Heart left ventricle (tissue), 16 donors: ENCODE data around the gene CCR2. TPM values are rescaled to one million over a fixed set of nuclear protein-coding genes. Genes with fewer than 3 reads are reported as not detected.
A peak's percentile ranks its signal among the peaks of the same experiment; 100 is the strongest.

ENCODE experiments used
- ATAC-seq, 4 donors: fragments of 200-7000 bp; cut with Tn5 transposase; one replicate each; pipeline ENCODE4 v1.9.1; 2020 to 2022; ENCODE audit warnings: moderate library complexity in 4 of 4, mild to moderate bottlenecking in 3 of 4, moderate number of reproducible peaks in 1 of 4
- DNase-seq, 5 donors: peaks; one replicate each; pipeline ENCODE4 v3.0.0-alpha.2; 2020
- H3K27ac ChIP-seq, 12 donors: fragments of 200-600 bp; sonication (generic) in 4 of 12; one replicate each; pipeline versions ENCODE4 v1.5.0 to v1.8.0; 2016 to 2022; ENCODE audit warnings: mild to moderate bottlenecking in 2 of 12
- H3K27me3 ChIP-seq, 9 donors: fragments of 200-600 bp; sonication (generic) in 2 of 9; one replicate each; pipeline versions ENCODE4 v1.5.1 to v1.8.0; 2016 to 2022; ENCODE audit warnings: mild to moderate bottlenecking in 3 of 9
- H3K36me3 ChIP-seq, 9 donors: fragments of 200-600 bp; sonication (generic) in 2 of 9; one replicate each; pipeline versions ENCODE4 v1.5.0 to v1.8.0; 2018 to 2022; ENCODE audit warnings: mild to moderate bottlenecking in 2 of 9
- H3K4me1 ChIP-seq, 12 donors: fragments of 200-600 bp; sonication (generic) in 4 of 12; one replicate each; pipeline versions ENCODE4 v1.5.0 to v1.8.0; 2016 to 2022; ENCODE audit warnings: mild to moderate bottlenecking in 3 of 12
- H3K4me3 ChIP-seq, 12 donors: fragments of 200-600 bp; sonication (generic) in 4 of 12; one replicate each; pipeline versions ENCODE4 v1.5.0 to v1.8.0; 2017 to 2022; ENCODE audit warnings: mild to moderate bottlenecking in 9 of 12, moderate library complexity in 4 of 12
- H3K9me3 ChIP-seq, 12 donors: fragments of 200-600 bp; sonication (generic) in 4 of 12; one replicate each; pipeline versions ENCODE4 v1.5.0 to v1.8.0; 2016 to 2022; ENCODE audit warnings: mild to moderate bottlenecking in 1 of 12
- CTCF ChIP-seq, 12 donors: fragments of 200-600 bp; sonication (generic) in 4 of 12; IDR thresholded peaks; one replicate each; pipeline versions ENCODE4 v1.5.0 to v1.8.0; 2018 to 2022; ENCODE audit warnings: antibody characterized with exemption in 12 of 12, mild to moderate bottlenecking in 5 of 12
- POLR2A ChIP-seq, 2 donors: fragments of 450-650 bp; IDR thresholded peaks; one replicate each; pipeline ENCODE4 v1.6.1; 2017; ENCODE audit warnings: antibody characterized with exemption in 2 of 2, mild to moderate bottlenecking in 2 of 2, moderate library complexity in 2 of 2
- WGBS, 4 donors: extraction: QIAGEN DNeasy Blood & Tissue Kit in 2 of 4; methylation state at CpG; one replicate each; pipeline versions ENCODE4 v1.1.5 to v1.1.7; 2013 to 2018; 5-methylcytosine and 5-hydroxymethylcytosine counted together
- intact Hi-C, 10 donors: fragments of 100-400 bp; cut with DNase I; formaldehyde crosslinking; loops; one replicate each; pipeline versions ENCODE4 v1.11.1 to v1.14.2; 2022
- polyA plus RNA-seq, 2 donors: library from polyadenylated mRNA; stranded (reverse); fragments of 200-250 nt; gene quantifications; one replicate each; pipeline ENCODE4 v1.2.3, GENCODE V29; 2013
- total RNA-seq, 9 donors: library from RNA; depleted of rRNA in 2 of 9; stranded (reverse); fragments of >200 nt in 2 of 9; fragmentation: NEBNext Ultra II Directional in 3 of 9; extraction: Animal tissue kit (Norgen Biotek cat#: 25700) in 3 of 9; gene quantifications; one replicate each; pipeline versions ENCODE4 v1.1.0 to v1.2.4, GENCODE V29; 2016 to 2023
- donor health status: ischemic (EF 13 %, LVEDD 7.1; RV severe dilation, severe dysfunction).
- donor health status: healthy with polysubstance abuse.
- donor health status: DM: no; HTN: yes; CAD: no.
- donor health status: DM: no; HTN: no; CAD: no.
- donor health status: ischemic (EF 25% LVEDD 6.9; RV normal size, moderate dysfunction).
- donor health status: ischemic (EF 25% LVEDD 5.7; RV mildly dilated, moderate dysfunction).
- donor health status: healthy.
- donor health status: DM: yes; HTN: yes; CAD: no.
- donor health status: ischemic (EF 35%, LVEDD 5.7; RV mildly dilated, moderate dysfunction).
- donor health status: nonischemic (EF 11% LVEDD 7.7; RV severe dilation, severe dysfunction).
- donor health status: DM: yes; HTN: yes; CAD: no.
- donor health status: PGD.
- donor health status: ischemic (EF 29% LVEDD 5.4; RV normal size, mild dysfunction).
- donor health status: nonischemic (EF 23%, LVEDD 6.1; RV moderate dilation, normal function).

Gene CCR2
- total and polyA plus RNA-seq, 11 donors = 0.23 to 10.5 (median 0.93) TPM

DNA sequence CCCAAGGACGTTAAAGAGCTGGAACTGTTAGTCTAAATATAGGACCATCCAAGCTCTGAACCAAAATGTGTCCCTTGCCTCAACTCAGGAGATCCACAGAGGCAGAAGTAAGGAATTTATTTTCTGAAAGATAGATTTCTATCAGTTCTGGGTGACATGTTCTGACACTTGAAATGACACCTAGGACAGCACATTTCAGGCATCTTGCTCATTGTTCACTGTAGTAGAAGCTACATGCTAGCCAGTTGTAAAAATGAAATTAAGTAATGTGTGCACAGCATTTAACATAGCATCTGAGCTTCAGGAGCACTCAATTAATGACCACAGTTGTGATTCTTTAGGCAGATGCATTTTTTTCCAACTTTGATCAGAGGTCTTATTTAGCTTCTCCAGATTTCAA lies 567 bp downstream of the CCR2 start:
- DNase-seq (no peak), ATAC-seq (no peak)
- Histone ChIP-seq H3K27me3 (peaks cover 0 to 36% (median 0%) of the 10 kb centered on the region in 9 donors), H3K4me3 (peak overlapping the region in 4 of 12 donors; percentile 4 to 49 (median 16)), H3K36me3 (no peaks in the 10 kb centered on the region), H3K4me1 (peaks cover 0 to 68% (median 0%) of the 10 kb centered on the region in 12 donors), H3K9me3 (no peaks in the 10 kb centered on the region), H3K27ac (peak overlapping the region in 1 of 12 donors; percentile 73)
- 8 to 18% (median 14%) methylated on average over 1 of the region's 1 CpG for WGBS, 4 donors
- intact Hi-C loops = no loop called here
- TF ChIP-seq CTCF (IDR thresholded peaks at IDR 0.05) (no peak), POLR2A (IDR thresholded peaks at IDR 0.05) (no peak)

DNA sequence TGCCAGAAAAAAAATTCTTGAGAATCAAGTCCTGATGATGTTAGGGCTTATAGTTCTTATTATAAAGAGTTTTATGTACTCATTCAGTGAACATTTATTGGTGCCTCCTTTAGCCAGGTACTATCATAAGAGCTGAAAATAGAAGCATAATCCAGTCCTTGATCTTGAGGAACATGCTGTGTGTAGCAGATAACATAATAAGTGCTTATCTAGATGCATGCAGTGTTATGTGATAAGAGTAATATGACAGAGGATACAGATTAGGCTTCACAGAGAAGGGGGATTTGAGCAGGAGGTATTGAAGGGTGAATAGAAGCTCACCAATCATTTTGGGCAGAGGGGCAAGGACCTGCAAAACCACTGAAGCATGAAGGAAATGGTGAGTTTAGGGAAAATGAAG lies 1.1 kb downstream of the CCR2 start:
- DNase-seq = no peak
- H3K27me3 ChIP-seq = peaks cover 0 to 33% (median 0%) of the 10 kb centered on the region in 9 donors
- H3K4me3 ChIP-seq = peak overlapping the region in 2 of 12 donors; percentile 25 to 49

DNA sequence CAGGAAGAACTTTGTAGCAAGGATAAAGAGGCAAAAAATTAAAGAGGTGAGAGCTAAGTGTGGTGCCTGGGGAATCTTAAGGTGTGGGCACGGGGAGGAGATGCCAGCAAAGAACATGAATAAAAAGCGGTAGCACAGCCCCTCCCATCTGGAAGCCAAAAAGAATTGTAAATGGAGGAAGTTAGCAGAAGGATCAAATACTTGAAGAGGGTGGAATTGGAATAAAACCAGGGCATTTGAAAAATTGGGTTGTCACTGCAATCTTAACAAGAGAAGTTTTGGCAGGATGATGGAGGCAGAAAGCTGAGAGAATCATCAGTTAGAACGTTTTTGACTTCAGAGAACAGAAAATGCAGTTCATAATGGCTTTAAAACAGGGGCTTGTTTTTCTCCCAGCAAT lies 2.4 kb downstream of the CCR2 start:
- Histone ChIP-seq H3K36me3 (no peaks in the 10 kb centered on the region), H3K4me1 (peaks cover 0 to 70% (median 0%) of the 10 kb centered on the region in 12 donors), H3K27ac (peak overlapping the region in 1 of 12 donors; percentile 73), H3K9me3 (no peaks in the 10 kb centered on the region), H3K27me3 (peaks cover 0 to 24% (median 0%) of the 10 kb centered on the region in 9 donors), H3K4me3 (peak overlapping the region in 2 of 12 donors; percentile 7 to 49)
- intact Hi-C loops = no loop called here
- ATAC-seq (no peak), DNase-seq (no peak)
- WGBS, 4 donors = 59 to 73% (median 66%) methylated on average over 3 of the region's 3 CpGs
- no peak for TF ChIP-seq CTCF (IDR thresholded peaks at IDR 0.05)
- no peak for TF ChIP-seq POLR2A (IDR thresholded peaks at IDR 0.05)

More for the DNA sequence above, 1.1 kb downstream of the CCR2 start:
- no peaks in the 10 kb centered on the region for H3K36me3 ChIP-seq
- intact Hi-C loops = no loop called here
- H3K4me1 ChIP-seq = peaks cover 0 to 68% (median 0%) of the 10 kb centered on the region in 12 donors
- peak overlapping the region in 1 of 12 donors; percentile 73 for H3K27ac ChIP-seq
- no peaks in the 10 kb centered on the region for H3K9me3 ChIP-seq
- ATAC-seq = no peak
- TF ChIP-seq CTCF (IDR thresholded peaks at IDR 0.05) (no peak), POLR2A (IDR thresholded peaks at IDR 0.05) (no peak)

DNA sequence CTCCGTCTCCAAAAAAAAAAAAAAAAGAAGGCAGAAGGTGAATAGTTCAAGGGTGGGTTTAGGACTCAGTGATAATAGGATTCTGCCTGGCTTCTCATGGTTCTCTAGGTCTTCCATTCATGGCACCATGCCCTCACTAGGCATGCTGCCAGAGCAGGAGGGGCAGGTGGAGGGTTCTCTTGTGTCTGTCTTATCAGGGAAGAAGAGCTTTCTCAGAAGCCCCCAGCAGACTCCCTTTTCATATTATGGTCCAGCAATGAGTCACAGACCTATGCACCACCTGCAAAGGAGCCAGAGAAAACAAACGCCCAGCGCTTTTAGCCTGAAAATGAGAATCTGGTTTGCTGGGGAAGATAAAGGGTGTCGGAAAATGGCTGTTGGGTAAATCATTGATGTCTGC lies 3.0 kb downstream of the CCR2 start:
- ATAC-seq (no peak), DNase-seq (no peak)
- H3K9me3 ChIP-seq = no peaks in the 10 kb centered on the region
- peak overlapping the region in 1 of 12 donors; percentile 49 for H3K4me3 ChIP-seq
- TF ChIP-seq CTCF (IDR thresholded peaks at IDR 0.05) (no peak), POLR2A (IDR thresholded peaks at IDR 0.05) (no peak)
- H3K36me3 ChIP-seq = no peaks in the 10 kb centered on the region
- H3K27ac ChIP-seq = no peak overlapping the region
- peaks cover 0 to 18% (median 0%) of the 10 kb centered on the region in 9 donors for H3K27me3 ChIP-seq
- H3K4me1 ChIP-seq = peaks cover 0 to 73% (median 0%) of the 10 kb centered on the region in 12 donors
- WGBS, 4 donors = 78 to 90% (median 87%) methylated on average over 4 of the region's 4 CpGs
- intact Hi-C loops = no loop called here
